Fibroblast of peridontal ligament (primary cell): ENCODE measurements around the gene NCOR1.
"Not testable (repeated sequence)": the region's sequence is repeated elsewhere in the genome, so short reads cannot be mapped to it uniquely, and the experiment has no call there.

ENCODE experiments used
- DNase-seq: peaks from one replicate; pipeline ENCODE4 v3.0.0-alpha.2; 2010; ENCODE audit errors: extremely low read depth

The NCOR1 gene

GRCh38 chr17:16150251-16150856 lies 65.0 kb downstream of the NCOR1 start:
- DNase-seq = no peak

DNA sequence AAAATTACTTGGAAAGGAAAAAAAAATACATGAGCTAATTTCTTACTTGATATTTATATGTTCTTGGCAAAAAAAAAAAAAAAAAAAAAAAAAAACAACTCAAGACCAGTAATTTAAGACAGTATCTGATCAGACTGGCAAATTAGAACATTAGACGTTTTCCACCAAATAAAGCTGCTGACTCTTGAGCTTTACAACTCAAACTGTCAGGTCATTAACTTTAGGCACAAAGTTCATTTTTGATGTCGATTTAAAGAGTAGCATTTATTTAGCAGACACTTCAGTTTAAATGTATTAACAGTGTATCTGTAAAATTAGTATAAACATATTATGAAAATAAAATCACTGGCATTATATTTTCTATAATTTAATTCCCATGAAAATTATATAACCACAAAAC lies 66.7 kb downstream of the NCOR1 start:
- DNase-seq = no peak

GRCh38 chr17:16145319-16145890 lies 69.9 kb downstream of the NCOR1 start:
- not testable (repeated sequence) for DNase-seq

DNA sequence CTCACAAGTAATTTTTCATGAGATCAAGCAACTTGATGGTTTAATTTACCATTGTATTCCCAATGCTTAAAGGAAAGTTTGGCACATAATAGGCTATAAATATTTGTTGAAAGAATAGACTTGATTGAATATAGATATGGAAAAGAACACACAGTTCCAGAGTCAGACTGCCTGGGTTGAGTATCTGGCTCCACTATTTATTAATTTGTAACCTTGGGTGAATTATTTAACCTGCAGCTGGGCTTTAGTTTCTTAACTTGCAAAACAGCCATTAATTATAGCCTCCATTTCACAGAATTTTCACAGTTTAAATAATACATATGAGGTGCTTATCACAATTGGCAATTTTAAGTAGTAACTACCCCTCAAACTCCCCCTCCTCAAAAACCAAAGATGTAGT lies 73.6 kb downstream of the NCOR1 start:
- DNase-seq = no peak

DNA sequence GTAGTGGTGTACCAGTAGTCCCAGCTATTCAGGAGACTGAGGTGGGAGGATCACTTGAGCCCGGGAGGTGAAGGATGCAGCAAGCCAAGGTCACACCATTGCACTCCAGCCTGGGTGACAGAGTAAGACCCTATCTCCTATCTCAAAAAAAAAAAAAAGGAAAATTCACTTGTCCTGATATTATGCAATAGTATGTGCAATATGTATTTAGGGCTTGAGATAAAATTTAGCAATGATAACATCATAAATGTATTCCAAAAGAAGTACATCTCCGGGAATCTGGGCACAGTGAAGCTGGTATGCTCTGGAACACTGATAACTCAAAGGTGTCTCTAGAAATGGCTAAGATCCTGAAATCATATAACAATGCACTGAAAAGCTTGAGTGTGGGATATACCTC lies 74.5 kb downstream of the NCOR1 start:
- no peak for DNase-seq

DNA sequence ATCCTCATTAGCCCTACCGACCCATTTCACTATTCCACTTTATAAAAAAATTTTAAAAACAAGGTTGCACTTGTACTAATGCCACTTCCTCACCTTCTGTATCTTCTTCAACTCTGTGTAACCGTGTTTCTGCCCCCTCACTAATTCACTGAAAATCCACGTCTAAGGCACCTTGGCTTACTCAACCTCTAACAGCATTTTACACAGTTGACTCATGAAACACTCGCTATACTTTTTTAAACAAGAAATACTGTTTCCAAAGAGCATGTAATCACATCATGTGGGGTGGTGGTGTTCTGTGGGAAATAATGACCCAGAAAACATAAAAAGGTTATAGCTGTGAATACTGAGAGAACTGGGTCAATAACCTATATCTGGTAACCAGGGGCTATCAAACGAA lies 79.9 kb downstream of the NCOR1 start:
- no peak for DNase-seq

- DNase-seq = no peak
Observed at GRCh38 chr17:16131593-16131992, 83.7 kb downstream of the NCOR1 start.

GRCh38 chr17:16129441-16130205 lies 85.7 kb downstream of the NCOR1 start:
- no peak for DNase-seq

DNA sequence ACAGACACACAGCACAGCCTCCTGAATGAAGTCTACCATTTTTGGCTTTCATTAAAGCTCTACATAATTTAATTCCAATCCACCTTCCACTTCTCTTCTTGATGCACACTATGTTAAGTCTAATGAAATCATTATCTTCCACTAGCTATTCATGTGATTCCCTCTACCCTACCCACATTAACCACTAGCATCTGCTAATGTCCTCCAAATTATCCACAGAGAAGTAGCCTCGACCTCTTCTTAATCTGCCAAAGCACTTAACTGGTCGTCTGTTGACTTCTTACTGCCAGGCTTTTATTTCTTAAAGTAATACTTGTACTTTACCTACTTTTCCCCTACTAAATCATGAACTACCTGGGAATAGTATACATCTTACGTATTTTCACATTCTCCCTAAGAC lies 91.8 kb downstream of the NCOR1 start:
- no peak for DNase-seq

- DNase-seq = no peak
Observed at GRCh38 chr17:16122697-16123434, 92.5 kb downstream of the NCOR1 start.

- DNase-seq = no peak
Observed at GRCh38 chr17:16121915-16122314, 93.4 kb downstream of the NCOR1 start.

DNA sequence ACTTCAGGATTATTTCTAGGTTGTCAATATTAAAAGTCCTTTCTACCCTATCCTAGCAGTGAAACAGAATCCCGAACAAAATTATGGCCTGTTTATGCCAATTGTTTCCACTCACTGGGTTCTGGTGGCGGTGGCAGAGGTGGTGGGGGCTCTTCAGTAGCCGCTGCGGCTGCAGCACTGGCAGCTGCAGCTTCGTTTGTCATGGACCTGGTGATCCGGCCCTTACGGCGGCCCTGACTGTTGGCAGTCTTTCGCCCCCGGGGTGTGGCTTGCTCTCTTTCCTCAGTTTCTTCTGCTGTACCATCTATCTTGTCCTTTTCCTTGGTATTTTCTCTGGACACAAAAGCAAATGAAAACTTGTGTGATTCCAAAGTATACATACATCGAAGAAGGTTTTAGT lies 94.4 kb downstream of the NCOR1 start:
- DNase-seq = no peak

DNA sequence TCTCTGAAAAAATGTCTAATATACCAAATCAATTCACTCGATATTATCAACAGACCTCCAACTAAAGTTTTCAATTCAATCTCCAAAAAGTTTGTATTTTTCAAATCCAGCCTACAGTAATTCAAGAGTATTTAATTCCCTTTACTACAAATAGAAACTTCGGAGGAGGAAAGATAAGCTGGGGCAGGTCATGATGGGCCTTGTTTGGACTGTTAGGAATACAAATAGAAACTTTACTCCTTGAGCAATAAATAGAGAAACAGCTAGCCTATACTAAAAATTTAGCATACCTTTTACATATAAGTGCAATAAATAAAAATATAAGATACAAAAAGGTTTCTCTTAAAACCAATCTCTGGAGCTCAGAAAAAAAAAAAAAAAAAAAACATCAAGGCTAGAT lies 98.2 kb downstream of the NCOR1 start:
- no peak for DNase-seq

- not testable (repeated sequence) for DNase-seq
Observed at GRCh38 chr17:16115077-16115698, 100.1 kb downstream of the NCOR1 start.

- DNase-seq = no peak
Observed at GRCh38 chr17:16108871-16109270, 106.5 kb downstream of the NCOR1 start.

DNA sequence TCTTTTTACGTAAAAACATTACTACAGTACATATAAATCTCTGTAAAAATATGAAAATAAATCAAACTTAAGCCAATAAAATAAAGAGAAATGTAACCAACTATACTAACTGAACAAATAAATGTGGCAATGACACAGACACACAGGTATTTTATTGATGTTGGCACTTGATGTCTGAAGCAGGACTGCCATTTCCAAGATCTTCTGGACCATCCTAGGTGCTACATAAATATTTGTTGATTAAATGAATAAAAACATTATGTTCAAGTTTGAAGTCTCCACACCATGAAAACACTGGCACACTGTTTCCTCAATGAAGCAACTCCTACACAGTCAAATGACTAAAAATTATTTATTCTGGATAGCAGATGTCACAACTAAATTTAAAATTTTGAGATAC lies 106.9 kb downstream of the NCOR1 start:
- DNase-seq = no peak

DNA sequence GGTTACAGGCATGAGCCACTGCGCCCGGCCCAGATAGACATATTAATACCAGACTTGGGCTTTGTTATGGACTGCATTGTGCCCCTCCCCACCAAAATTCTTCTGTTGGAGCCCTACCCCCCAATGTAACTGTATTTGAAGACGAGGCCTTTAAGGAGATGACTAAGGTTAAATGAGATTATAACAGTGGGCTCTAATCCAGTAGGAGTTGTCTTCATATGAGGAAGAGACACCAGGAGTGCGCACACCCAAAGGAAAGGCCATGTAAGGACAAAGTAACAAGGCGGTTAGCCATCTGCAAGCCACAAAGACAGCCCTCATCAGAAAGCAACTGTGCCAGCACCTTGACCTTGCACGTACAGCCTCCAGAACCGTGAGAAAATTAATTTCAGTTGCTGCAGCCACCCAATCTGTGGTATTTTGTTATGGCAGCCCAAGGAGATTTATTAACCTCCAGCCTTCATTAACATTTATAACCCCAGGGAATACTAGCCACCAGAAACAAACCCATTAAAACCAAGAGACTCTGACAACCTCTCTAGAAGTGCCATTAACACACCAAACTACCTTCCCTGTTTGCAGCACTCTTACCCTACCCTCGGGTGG lies 108.1 kb downstream of the NCOR1 start:
- DNase-seq = no peak

DNA sequence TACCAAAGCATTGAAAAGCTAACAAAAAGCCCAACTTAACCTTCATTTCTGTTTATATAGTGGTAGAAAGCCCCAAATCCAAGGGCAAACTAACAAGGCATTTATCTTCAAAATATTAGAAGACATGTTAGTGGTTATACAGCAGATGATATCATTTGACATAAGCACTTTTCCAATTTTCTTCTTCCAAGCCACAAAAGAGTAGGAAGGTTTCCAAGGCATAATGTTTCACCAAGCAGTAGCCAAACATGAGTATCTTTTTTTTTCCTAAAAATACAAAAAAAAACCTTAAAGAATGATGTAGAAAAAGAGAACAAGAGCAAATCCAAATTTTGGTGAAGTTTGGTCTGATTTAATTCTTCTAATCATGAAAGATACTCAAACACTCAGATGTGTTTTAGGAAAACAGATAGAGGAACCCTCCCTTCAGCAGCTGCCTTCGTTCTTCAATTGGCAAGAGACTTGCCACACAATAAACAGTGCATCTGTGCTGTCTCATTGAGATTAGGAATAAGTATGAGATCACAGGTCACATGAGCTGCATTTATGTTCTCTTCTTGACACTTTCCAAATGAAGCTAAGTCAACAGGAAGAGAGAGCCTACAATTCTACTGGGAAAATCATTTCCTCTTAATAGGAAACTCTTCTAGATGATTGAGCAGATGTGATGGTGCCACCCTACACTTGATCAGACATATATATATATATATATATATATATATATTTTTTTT lies 109.0 kb downstream of the NCOR1 start:
- DNase-seq = peak; percentile 94

GRCh38 chr17:16104189-16104588 lies 111.1 kb downstream of the NCOR1 start:
- no peak for DNase-seq

DNA sequence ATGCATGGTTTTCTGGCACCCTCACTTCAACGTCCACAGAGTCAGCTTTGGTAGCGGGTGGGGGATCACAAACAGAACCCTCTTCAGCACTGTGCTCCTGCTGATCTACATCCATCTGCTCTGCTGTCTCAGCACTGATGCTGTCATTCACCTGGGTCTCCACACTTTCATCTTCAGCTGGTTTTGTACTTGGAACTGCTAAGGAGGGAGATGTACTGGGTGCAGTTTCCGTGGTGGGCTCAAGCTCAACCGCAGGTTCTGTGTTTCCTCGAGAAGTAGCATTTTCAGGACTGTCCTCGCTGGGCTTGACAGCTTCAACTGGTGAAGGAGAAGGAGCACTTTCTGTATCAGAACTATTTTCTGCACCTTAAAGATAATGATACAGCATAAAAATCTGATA lies 113.9 kb downstream of the NCOR1 start:
- no peak for DNase-seq
